ENCODE results near the gene CLEC14A.

The CLEC14A gene

GRCh38 chr14:38248321-38249028 is 7.4 kb downstream of the CLEC14A start:
- no peak for DNase-seq (ENCODE audit: low read depth)

DNA sequence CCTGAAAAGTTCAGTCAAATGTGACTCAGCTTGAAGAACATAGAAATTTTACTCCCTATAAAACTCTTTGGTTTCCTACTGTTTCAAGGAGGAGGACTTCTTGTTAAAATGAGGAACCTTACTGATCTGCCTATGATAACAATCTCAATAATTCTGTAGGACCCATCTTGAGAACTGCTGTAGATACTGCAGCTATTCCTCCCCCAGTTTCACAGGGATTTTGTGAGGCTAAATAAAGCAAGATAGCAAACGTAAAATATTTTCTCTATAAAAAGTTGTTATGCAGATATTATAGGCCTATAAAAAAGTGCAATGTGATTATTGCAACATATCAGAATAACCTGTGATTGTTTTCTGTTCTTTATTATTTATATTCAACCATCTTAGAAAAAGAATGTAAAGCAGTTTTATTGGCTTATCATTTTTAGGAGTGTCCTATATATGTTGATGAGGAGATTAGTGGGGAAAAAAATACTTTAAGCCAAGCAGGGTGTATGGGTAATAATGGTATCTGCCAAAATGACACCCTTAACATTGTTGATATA is 12.1 kb downstream of the CLEC14A start:
- no peak for DNase-seq (ENCODE audit: low read depth)

- DNase-seq (ENCODE audit: low read depth) = no peak
These were observed 17.0 kb downstream of the CLEC14A start for GRCh38 chr14:38238878-38239277.

- no peak for DNase-seq (ENCODE audit: low read depth)
These were observed 17.6 kb downstream of the CLEC14A start for GRCh38 chr14:38238332-38238731.

- no peak for DNase-seq (ENCODE audit: low read depth)
These were observed 22.7 kb downstream of the CLEC14A start for GRCh38 chr14:38233218-38233617.

- no peak for DNase-seq (ENCODE audit: low read depth)
These were observed 29.5 kb downstream of the CLEC14A start for GRCh38 chr14:38226366-38226765.

- no peak for DNase-seq (ENCODE audit: low read depth)
These were observed 29.9 kb downstream of the CLEC14A start for GRCh38 chr14:38225946-38226345.

DNA sequence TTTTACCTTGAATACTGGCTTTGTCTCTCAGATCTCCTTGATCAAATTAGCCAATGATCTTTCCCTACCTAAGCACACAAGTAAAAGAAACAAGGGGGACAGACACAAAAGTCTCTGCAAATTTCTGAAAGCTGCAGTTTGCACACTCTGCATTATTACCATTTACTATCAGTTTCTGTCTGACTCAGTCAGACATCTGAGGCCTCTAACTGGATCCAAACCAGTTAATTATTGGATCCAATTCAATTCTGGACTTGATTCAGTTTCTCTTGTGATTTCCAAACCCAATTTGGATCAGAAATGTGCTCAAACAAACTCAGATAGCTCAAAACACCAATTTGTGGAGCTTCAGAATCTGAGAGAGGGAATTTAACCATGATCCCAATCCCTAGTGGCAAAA is 31.6 kb downstream of the CLEC14A start:
- no peak for DNase-seq (ENCODE audit: low read depth)

GRCh38 chr14:38221077-38221476 is 34.8 kb downstream of the CLEC14A start:
- DNase-seq (ENCODE audit: low read depth) = no peak

DNA sequence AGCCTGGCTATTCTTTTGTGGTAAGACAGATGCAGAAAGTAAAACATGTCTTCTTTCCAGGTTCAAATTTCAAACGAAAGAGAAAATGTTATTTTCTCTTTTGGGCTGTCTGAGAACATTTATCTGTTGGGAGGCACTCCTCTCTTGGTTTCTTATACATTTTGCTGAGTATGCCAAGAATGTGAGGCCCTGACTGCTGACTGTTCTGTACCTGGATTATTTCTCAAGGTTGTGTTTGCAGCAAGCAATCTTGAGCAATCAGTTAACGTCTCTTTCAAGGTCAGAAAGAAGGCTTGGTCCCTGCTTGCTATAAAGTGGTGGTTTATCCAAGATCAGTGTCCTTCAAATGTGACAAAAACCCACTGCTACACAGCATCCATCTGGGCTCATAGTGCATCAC is 38.3 kb downstream of the CLEC14A start:
- DNase-seq (ENCODE audit: low read depth) = no peak

GRCh38 chr14:38213001-38213400 is 42.9 kb downstream of the CLEC14A start:
- no peak for DNase-seq (ENCODE audit: low read depth)

DNA sequence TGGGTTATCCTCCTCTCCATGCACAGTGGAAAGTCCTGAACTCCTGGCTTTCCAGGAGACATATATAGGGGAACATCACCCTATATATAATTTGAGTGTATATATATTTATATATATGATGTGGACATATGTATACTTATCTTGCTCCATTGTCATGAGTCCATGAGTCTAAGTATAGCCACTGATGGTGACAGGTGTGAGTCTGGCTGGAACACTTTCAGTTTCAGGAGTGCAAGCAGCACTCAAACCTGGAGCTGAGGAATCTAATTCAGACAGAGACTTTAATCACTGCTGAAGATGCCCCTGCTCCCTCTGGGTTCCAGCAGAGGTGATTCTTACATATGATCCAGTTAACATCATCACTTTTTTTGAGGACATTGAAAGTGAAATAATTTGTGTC is 43.8 kb downstream of the CLEC14A start:
- DNase-seq (ENCODE audit: low read depth) = no peak

GRCh38 chr14:38211255-38211735 is 44.6 kb downstream of the CLEC14A start:
- DNase-seq (ENCODE audit: low read depth) = no peak

GRCh38 chr14:38210587-38211216 is 45.2 kb downstream of the CLEC14A start:
- DNase-seq (ENCODE audit: low read depth) = no peak

DNA sequence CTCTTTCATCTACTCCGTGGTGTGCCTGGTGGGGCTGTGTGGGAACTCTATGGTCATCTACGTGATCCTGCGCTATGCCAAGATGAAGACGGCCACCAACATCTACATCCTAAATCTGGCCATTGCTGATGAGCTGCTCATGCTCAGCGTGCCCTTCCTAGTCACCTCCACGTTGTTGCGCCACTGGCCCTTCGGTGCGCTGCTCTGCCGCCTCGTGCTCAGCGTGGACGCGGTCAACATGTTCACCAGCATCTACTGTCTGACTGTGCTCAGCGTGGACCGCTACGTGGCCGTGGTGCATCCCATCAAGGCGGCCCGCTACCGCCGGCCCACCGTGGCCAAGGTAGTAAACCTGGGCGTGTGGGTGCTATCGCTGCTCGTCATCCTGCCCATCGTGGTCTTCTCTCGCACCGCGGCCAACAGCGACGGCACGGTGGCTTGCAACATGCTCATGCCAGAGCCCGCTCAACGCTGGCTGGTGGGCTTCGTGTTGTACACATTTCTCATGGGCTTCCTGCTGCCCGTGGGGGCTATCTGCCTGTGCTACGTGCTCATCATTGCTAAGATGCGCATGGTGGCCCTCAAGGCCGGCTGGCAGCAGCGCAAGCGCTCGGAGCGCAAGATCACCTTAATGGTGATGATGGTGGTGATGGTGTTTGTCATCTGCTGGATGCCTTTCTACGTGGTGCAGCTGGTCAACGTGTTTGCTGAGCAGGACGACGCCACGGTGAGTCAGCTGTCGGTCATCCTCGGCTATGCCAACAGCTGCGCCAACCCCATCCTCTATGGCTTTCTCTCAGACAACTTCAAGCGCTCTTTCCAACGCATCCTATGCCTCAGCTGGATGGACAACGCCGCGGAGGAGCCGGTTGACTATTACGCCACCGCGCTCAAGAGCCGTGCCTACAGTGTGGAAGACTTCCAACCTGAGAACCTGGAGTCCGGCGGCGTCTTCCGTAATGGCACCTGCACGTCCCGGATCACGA is 46.0 kb downstream of the CLEC14A start:
- no peak for DNase-seq (ENCODE audit: low read depth)

- DNase-seq (ENCODE audit: low read depth) = no peak
These were observed 47.0 kb downstream of the CLEC14A start for GRCh38 chr14:38208618-38209562.

DNA sequence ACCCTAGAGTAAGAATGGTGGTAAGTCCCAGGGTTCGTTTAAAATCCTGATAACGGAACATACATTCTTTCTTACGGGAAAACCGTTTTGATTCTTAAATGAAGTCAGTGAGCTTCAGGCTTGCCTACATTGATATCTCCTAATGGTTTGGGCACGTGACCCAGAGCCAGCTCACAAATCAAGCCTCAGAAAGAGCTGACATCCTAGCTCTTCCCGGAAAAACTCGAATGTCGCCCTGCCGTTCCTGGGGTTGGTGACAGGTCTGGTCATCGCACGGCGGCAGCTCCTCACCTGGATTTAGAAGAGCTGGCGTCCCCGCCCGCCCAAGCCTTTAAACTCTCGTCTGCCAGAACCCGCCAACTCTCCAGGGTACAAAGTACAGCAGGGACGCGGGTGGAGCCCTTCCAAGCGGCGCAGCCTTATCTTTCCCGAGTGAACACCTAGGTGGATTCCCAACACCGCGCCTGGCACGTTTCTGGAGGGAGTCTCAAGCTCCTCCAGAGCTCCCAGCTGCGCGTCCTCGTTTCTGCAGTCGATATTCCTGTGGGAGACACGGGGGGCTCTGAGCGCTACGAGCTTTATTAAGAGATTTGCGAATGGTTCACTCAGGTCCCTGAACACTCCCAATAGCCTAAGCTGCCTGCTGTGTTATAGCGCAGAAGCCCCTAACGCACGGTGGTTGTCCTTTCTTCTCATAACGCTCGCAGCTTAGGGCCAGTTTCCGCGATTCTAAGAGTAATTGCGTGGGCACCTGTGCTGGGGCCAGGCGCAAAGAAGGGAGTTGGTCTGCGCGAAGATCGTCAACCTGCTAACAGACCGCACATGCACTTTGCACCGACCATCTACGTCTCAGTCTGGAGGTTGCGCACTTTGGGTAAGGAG is 47.9 kb downstream of the CLEC14A start, which contains the start of gene SSTR1:
TSS of gene SSTR1 (plus strand) at position 169 of the 882 bp plus-strand sequence. CDS start 1,486 bp downstream, outside the sequence.
- DNase-seq (ENCODE audit: low read depth) = no peak

GRCh38 chr14:38207377-38207735 is 48.5 kb downstream of the CLEC14A start:
- DNase-seq (ENCODE audit: low read depth) = no peak

- no peak for DNase-seq (ENCODE audit: low read depth)
These were observed 49.1 kb downstream of the CLEC14A start for GRCh38 chr14:38206689-38207376.

Data from stimulated activated CD8-positive, alpha-beta memory T cell treated with anti-CD3 and anti-CD28 coated beads, Interleukin-15, amount 100 ng/mL, for 24 hours (primary cell).